CMK (cell line): ENCODE data around the gene CXADR.
"Not testable (repeated sequence)": the region's sequence is repeated elsewhere in the genome, so short reads cannot be mapped to it uniquely, and the experiment has no call there.

Experiments used
- DNase-seq: peaks from one replicate; pipeline ENCODE4 v3.0.0-alpha.2; 2010; ENCODE audit warnings: low read depth

Gene CXADR

DNA sequence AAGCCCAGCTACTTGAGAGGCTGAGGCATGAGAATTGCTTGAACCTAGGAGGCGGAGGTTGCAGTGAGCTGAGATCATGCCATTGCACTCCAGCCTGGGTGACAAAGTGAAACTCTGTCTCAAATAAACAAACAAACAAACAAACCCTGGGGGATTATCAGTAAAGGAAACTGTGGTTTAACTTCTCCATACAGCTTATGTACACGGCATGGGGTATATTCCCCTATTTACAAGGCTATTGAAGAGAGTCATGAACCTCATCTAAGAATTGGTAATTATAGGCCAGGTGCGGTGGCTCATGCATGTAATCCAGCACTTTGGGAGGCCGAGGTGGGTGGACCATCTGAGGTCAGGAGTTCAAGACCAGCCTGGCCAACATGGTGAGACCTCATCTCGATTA lies 9.9 kb upstream of the CXADR start:
- not testable (repeated sequence) for DNase-seq

DNA sequence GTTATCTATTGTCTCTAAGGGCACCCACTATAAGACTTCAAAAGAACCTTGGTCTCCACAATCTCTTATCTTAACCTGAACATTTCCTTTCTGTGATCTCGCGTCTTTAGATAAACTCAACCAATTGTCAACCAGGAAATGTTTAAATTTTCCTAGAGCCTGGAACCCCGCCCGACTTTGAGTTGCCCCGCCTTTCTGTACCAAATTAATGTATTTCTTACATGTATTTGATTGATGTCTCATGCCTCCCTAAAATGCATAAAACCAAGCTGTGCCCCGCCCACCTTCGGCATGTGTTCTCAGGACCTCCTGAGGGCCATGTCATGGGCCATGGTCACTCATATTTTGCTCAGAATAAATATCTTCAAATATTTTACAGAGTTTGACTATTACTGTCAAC lies 5.9 kb upstream of the CXADR start:
- no peak for DNase-seq

GRCh38 chr21:17507591-17507990 lies 5.3 kb upstream of the CXADR start:
- no peak for DNase-seq

GRCh38 chr21:17513214-17514123 lies 626 bp downstream of the CXADR start:
- DNase-seq = no peak

DNA sequence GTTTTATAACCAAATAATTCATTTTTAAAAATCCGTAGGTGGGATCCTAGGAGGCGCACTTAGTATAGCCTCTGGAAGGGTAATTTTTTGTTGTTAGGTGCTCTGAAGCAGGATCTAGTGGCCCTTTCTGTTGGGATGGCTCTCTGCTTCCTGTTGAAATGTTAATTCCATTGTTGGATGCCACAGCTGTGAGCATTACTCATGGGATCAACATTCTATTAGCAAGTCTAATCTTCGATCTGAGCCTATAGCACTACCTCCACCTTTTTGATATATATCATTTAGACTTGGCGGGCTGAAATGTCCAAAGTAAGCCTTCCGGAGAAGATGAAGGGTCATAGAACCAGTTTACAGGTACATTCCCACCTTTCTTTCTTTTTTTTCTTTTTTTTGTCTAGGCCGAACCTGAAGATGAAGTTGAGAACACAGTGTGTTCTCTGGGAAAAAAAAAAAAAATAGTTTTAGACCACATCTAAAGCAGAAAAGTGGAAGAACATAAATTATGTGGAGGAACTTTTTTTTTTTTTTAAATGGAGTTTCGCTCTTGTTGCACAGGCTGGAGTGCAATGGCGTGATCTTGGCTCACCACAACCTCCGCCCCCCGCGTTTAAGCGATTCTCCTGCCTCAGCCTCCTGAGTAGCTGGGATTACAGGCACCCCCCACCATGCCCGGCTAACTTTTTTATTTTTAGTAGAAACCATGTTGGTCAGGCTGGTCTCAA lies 1.4 kb downstream of the CXADR start:
- no peak for DNase-seq

- DNase-seq = not testable (repeated sequence)
These were observed 4.2 kb downstream of the CXADR start for GRCh38 chr21:17517008-17517407.

GRCh38 chr21:17519208-17519738 lies 6.4 kb downstream of the CXADR start:
- DNase-seq = no peak

DNA sequence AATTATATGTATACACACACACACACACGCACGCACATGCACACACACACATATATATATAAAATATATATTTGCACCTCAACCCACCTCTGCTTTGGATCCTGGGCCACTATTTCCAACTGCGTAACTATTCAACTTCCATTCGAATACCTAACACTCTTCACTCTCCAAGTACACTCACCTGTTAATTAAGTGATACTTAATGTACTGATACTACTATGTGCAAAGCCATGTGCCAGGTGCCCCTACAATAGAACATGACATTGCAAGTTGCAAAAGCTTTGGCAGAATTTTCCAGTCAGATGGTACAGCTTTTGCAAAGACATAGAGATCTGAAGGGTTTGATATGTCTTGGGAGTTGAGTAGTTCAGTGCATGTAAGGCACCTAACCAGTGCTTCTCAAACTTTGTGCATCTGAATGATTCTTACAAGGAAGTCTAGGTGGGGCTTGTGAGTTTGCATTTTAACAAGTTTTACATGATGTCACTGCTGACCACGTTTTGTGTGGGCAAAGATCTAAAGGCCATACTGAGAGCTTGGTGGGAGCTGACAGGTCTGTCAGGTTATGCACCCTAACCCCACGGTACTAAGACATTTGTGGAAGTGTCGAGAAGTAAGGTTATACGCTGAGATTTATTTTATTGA lies 7.2 kb downstream of the CXADR start:
- DNase-seq = no peak

- no peak for DNase-seq
These were observed 10.2 kb downstream of the CXADR start for GRCh38 chr21:17523007-17523451.

DNA sequence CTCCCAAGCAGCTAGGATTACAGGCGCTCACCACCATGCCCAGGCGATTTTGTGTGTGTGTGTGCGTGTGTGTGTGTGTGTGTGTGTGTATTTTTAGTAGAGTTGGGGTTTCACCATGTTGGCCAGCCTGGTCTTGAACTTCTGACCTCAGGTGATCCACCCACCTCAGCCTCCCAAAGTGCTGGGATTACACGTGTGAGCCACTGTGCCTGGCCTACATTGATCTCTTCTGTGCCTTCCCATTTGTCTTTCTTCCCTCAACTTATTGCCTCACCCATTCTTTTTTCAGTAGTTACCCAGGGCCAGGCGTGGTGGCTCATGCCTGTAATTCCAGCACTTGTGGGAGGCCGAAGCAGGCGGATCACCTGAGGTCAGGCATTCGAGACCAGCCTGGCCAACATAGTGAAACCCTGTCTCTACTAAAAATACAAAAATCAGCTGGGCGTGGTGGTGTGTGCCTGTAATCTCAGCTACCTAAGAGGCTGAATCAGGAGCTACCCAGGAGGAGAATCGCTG lies 11.2 kb downstream of the CXADR start:
- not testable (repeated sequence) for DNase-seq

GRCh38 chr21:17524635-17525034 lies 11.8 kb downstream of the CXADR start:
- no peak for DNase-seq

- no peak for DNase-seq
These were observed 13.9 kb downstream of the CXADR start for GRCh38 chr21:17526776-17527175.

GRCh38 chr21:17527240-17527639 lies 14.4 kb downstream of the CXADR start:
- DNase-seq = no peak

DNA sequence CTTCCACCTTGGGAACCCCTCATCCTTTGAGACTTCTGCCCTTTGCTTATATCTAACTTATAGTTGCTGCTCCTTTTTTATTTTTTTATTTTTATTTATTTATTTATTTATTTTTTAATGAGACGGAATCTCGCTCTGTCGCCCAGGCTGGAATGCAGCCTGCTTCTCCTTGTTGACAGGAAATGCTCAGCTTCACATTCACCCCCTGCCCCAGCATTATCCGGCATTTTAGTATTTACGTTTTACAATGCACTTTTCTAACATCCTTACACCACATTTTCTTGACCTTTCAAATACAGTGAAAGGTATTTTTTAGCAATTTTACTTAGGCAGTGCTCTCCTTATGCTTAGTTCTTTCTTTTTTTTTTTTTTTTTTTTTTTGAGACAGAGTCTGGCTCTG lies 14.9 kb downstream of the CXADR start:
- no peak for DNase-seq

DNA sequence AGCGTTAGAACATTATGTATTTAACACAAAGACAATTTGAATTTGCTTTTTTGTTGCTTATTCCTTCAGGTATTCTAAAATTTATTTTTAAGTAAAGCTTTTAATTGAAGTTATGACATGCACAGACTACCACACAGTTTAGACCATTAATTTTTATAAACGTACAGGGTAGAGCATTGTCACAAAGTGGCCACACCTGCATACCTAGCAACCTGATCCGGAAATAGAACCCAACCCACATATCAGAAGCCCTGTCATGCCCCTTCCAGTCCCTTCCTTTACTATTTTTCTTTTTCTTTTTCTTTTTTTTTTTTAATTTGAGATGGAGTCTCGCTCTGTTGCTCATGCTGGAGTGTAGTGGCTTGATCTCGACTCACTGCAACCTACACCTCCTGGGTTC lies 16.8 kb downstream of the CXADR start:
- DNase-seq = no peak

DNA sequence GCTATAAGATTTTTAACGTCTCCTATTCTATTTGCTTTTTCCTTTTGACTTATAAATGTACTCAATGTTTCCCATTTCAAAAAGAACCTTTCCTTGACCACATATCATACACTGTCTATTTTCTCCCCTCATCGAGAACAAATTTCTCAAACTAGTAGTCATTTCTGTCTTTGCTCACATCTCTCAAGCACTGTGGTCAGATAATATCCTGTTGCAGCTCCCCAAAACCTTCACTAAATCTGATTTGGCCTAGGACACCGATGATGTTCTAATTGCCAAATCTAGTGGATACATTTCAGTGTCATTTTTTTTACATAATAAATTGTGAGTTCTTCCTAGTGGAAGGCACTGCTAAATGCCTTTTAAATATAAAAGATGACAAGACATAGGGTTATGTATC lies 19.4 kb downstream of the CXADR start:
- DNase-seq = no peak

DNA sequence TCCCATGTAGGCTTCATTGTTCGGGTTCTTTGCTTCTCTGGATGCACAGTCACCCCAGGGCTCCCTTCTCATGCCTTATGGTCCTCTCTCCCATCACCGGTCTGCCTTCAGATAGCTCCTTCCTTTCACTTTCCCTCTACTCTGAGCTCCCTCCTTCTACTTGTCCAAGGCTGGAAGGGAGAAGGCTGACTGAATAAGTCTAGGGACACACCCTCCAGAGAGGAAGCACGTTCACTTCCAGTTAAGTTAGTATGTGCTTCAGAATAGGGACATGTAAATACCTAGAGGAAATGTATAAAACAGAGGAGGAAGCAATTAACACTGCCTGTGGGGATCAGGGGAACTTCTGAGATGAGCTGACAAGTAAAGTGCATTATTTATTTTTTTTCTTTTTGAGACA lies 23.5 kb downstream of the CXADR start:
- no peak for DNase-seq

- DNase-seq = no peak
These were observed 24.5 kb downstream of the CXADR start for GRCh38 chr21:17537299-17537698.

DNA sequence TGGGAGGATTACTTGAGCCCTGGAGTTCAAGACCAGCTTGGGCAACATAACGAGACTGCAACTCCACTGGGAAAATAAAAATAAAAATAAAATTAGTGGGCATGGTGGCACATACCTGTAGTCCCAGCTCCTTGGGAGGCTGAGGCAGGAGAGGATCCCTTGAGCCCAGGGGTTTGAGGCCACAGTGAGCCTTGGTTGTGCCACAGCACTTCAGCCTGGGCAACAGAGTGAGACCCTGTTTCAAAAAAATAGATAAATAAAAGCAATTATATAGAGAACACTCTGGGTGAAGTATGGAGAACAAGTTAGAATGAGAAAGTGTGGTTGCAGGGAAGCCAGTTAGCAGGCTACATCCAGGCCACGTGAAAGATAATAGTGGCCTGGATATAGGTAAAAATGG lies 25.7 kb downstream of the CXADR start:
- no peak for DNase-seq

GRCh38 chr21:17539323-17539722 lies 26.5 kb downstream of the CXADR start:
- DNase-seq = no peak

GRCh38 chr21:17539743-17540341 lies 27.0 kb downstream of the CXADR start:
- DNase-seq = no peak

DNA sequence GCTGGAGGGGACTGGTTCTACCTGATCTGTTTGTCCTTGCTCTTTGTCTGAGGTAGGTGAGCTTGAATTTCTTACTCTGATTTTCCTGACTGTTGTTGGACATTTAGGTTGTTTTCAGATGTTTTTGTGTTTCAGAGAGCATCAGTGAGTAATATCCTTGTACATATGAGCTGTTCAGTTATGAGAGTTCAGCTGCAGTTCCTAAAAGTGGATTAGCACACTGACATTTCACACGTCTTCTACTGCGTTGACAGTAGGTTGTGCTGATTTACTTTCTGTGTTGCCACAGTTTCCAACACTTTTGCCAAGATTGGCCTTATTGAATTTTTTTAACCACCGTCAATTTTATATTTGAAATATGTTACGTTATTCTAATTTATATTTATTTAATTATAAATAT lies 27.7 kb downstream of the CXADR start:
- no peak for DNase-seq
